Right renal cortex interstitium (tissue), 3 donors: Measurements from ENCODE around the gene DAPK1. TPM values are rescaled to one million over a fixed set of nuclear protein-coding genes. Genes with fewer than 3 reads are reported as not detected.

Experiments used
- DNase-seq, 3 donors: peaks; one replicate each; pipeline ENCODE4 v3.0.0-alpha.2; 2013; ENCODE audit warnings: low read depth in 3 of 3, low spot score in 2 of 3
- polyA plus RNA-seq, 3 donors: library from polyadenylated mRNA; unstranded; fragments of 120-200 nt; gene quantifications; one replicate each; pipeline ENCODE4 v1.2.1, GENCODE V29; 2013; ENCODE audit not compliant: insufficient read length in 3 of 3

Gene DAPK1
- polyA plus RNA-seq, result 10 to 100 TPM; 66.5 to 68.4 (median 68.4) TPM

DNA sequence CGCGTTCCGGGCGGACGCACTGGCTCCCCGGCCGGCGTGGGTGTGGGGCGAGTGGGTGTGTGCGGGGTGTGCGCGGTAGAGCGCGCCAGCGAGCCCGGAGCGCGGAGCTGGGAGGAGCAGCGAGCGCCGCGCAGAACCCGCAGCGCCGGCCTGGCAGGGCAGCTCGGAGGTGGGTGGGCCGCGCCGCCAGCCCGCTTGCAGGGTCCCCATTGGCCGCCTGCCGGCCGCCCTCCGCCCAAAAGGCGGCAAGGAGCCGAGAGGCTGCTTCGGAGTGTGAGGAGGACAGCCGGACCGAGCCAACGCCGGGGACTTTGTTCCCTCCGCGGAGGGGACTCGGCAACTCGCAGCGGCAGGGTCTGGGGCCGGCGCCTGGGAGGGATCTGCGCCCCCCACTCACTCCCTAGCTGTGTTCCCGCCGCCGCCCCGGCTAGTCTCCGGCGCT lies at the start of gene DAPK1:
Gene DAPK1 (plus strand): TSS at position 264 of the 442 bp plus-strand sequence. CDS start 1,211 bp downstream, outside the sequence.
- DNase-seq, result peak in 1 of 3 donors; percentile 64

DNA sequence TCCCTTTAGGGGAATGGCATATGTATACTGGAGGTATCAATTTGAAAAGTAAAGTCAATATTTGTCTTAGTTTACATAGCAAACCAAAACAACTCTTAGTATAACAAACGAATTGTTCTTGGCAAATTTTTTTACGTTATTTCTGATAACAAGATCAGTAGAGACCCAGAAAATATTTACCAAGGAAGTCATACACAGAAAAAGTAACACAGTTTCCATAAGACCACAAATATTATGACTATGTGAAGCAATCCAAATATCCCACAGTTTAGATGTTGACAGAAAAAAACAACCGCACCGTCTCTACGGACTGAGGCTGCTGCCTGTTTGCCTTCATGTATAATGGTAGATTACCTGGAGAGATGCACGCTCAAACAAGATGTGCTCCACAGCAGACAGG lies 46.5 kb upstream of the DAPK1 start:
- DNase-seq, result no peak

- no peak for DNase-seq
Measured at GRCh38 chr9:87455407-87455806, 42.3 kb upstream of the DAPK1 start.

DNA sequence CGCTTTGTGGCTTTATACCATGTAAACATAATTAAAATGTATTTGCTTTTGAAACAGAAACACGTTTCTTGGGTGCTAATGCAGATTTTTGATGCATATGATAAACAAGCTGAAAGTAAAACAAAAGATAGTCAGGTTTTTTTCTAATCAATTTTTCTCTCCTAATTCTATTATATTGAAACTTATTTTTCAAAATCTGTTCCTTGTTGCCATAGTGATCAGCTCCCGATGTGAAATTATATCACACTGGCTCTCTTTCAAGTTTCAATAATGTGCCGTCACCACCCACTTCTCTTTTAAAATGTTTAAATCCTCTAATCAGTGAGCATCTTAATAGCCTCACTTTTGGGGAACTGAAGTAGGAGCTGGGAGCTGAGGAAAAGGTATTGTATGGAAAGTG lies 36.4 kb upstream of the DAPK1 start:
- DNase-seq, result no peak

GRCh38 chr9:87464110-87464991 lies 33.3 kb upstream of the DAPK1 start:
- DNase-seq, result no peak

DNA sequence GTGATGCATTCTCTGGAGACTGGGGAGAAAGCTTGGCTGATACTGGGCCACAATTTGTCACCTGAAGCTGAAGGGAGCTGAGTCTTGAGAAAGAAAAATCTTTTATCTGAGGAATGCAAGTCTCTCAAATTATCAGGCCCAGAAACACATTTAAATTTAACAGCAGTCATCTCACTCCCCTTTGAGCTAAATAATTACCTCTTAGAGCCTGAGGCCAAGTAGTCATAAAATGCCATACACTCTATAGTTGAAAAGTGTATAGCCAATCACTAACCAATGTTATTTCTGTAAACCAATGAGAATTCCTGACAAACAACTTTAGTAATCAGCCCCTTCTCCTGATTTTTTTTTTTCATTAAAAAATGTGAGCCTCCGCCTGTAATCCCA lies 32.7 kb upstream of the DAPK1 start:
- DNase-seq, result no peak

- DNase-seq, result no peak
Measured at GRCh38 chr9:87465816-87466215, 31.9 kb upstream of the DAPK1 start.

- no peak for DNase-seq
Measured at GRCh38 chr9:87467187-87467586, 30.5 kb upstream of the DAPK1 start.

GRCh38 chr9:87469793-87470465 lies 27.7 kb upstream of the DAPK1 start:
- no peak for DNase-seq

DNA sequence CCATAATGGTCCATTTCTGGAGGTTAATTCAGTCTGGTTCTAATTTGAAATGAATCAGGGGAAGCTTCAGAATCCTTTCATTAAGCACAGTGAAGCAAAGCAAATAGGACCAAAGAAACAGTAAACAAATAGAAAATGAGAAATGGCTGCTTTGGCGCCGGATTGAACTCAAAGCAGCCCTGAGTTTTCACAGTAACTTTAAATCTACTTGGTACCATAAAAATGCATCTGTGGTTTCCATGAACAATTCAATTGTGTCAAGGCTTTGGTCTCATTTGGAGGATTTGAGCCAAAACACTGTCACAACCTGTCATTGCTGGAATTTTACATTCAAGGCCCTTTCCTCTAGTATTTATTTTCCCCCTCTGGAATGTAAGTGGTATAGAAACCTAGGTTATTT lies 25.9 kb upstream of the DAPK1 start:
- DNase-seq, result peak in 1 of 3 donors; percentile 29

DNA sequence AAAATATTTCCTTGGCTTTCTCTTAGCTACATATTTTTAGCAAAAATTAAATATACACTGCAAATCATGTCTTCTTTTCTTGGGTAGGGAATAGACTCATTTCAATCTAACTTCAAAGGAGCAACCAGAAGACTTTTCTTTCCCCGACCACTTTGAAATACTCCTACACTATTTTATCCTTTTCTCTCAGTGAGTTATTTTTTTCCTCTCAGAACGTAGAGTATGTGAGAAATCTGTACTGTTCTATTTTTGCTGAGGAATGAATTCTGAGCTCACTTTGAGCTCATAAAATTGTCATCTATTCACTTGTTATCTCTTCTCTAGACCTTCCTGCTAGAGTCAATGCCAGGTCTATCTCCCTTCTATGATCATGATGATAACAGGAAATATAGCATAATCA lies 22.2 kb upstream of the DAPK1 start:
- DNase-seq, result no peak

- no peak for DNase-seq
Measured at GRCh38 chr9:87478226-87478992, 19.3 kb upstream of the DAPK1 start.

DNA sequence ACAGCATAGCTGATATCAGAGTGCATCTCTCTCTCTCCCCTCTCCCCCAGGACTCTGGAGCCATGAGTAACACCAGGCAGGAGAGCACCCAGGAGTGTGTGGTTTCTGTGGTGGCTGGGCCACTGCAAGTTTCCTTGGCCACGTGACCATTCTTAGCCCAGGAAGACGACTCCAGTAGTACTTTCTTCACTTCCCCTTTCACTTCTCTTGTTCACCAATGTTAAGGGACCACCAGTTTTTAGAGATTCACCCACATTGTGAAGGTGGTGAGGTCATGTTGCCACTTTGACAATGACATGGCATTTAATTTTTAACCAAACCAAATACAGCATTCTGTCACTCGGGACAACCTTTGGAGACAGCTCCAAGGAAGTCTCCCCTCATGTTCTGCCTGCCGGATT lies 17.9 kb upstream of the DAPK1 start:
- no peak for DNase-seq

- DNase-seq, result no peak
Measured at GRCh38 chr9:87481890-87482855, 15.5 kb upstream of the DAPK1 start.

- DNase-seq, result no peak
Measured at GRCh38 chr9:87490225-87490624, 7.4 kb upstream of the DAPK1 start.

- DNase-seq, result no peak
Measured at GRCh38 chr9:87490907-87491306, 6.8 kb upstream of the DAPK1 start.

DNA sequence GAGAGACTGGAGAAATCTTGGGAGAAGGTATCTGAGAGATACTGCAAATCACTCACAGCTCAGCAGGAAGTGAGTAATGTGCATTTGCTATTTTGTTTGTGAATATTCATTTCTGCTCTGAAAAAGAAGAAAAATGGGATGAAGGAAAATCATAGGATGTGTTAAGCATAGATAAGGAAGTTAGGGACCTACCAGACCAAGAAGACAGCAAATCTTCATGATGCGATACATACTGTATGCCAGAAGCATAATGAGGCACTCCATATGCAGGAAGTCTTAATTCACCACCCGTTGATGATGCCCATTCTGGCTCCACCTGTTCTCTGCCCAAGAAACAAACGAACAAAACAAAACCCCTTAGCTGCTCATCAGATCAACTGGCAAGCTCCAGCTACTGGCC lies 6.1 kb upstream of the DAPK1 start:
- DNase-seq, result no peak

DNA sequence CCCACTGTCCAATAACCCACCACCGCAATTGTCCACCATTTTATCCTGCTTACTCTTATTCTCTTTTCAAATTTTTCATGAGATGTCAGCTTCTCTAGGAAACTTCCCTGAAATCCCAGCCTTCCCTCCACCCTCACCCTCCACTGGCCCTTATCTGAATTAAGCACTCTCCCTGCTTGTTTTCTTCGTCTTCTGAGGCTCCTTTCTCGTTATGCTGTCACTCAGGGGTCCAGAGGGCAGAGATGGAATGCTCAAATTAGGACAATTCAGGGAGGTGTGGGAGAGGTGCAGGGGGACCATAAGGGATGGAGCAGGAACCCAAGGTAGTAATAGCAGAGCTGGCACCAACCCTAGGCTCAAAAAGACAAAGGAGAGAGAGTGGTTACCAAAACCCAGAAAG lies 5.0 kb upstream of the DAPK1 start:
- DNase-seq, result no peak

GRCh38 chr9:87494970-87495471 lies 2.6 kb upstream of the DAPK1 start:
- no peak for DNase-seq

GRCh38 chr9:87497080-87497603 lies 525 bp upstream of the DAPK1 start:
- DNase-seq, result no peak
